ENCODE data around the gene MRPL30. TPM values are rescaled to one million over a fixed set of nuclear protein-coding genes. Genes with fewer than 3 reads are reported as not detected.
A peak's percentile ranks its signal among the peaks of the same experiment; 100 is the strongest.

MRPL30 gene
- total and polyA plus RNA-seq, 7 donors: 20.3 to 44.7 (median 36.3) TPM

GRCh38 chr2:99153921-99154604 lies 26.9 kb upstream of the MRPL30 start:
- H3K4me1 ChIP-seq: peaks cover 15% of the 10 kb centered on the region
- TF ChIP-seq, protein P1, sequence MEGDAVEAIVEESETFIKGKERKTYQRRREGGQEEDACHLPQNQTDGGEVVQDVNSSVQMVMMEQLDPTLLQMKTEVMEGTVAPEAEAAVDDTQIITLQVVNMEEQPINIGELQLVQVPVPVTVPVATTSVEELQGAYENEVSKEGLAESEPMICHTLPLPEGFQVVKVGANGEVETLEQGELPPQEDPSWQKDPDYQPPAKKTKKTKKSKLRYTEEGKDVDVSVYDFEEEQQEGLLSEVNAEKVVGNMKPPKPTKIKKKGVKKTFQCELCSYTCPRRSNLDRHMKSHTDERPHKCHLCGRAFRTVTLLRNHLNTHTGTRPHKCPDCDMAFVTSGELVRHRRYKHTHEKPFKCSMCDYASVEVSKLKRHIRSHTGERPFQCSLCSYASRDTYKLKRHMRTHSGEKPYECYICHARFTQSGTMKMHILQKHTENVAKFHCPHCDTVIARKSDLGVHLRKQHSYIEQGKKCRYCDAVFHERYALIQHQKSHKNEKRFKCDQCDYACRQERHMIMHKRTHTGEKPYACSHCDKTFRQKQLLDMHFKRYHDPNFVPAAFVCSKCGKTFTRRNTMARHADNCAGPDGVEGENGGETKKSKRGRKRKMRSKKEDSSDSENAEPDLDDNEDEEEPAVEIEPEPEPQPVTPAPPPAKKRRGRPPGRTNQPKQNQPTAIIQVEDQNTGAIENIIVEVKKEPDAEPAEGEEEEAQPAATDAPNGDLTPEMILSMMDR (IDR thresholded peaks at IDR 0.05): no peak
- H3K27ac ChIP-seq: peak overlapping the region; percentile 92
- no peak for DNase-seq
- no peaks in the 10 kb centered on the region for H3K9me3 ChIP-seq
- peak overlapping the region; percentile 76 for H3K4me3 ChIP-seq
- WGBS, 3 donors: 37 to 39% (median 38%) methylated on average over 12 of the region's 12 CpGs
- intact Hi-C loops (cut with DNase I): loop anchor here in 1 of 2 donors (10.0 kb wide), 1 partner anchor 539 kb away; no protein-coding TSS in a partner anchor
- peaks cover 6 to 38% of the 10 kb centered on the region in 2 donors for H3K36me3 ChIP-seq (ENCODE audit: insufficient read depth in 1 of 2, low read depth in 1 of 2)
- peak in 2 of 4 donors; percentile 46 to 48 for ATAC-seq
- H3K27me3 ChIP-seq (ENCODE audit: insufficient read depth in 3 of 3, low read length in 2 of 3): no peaks in the 10 kb centered on the region

DNA sequence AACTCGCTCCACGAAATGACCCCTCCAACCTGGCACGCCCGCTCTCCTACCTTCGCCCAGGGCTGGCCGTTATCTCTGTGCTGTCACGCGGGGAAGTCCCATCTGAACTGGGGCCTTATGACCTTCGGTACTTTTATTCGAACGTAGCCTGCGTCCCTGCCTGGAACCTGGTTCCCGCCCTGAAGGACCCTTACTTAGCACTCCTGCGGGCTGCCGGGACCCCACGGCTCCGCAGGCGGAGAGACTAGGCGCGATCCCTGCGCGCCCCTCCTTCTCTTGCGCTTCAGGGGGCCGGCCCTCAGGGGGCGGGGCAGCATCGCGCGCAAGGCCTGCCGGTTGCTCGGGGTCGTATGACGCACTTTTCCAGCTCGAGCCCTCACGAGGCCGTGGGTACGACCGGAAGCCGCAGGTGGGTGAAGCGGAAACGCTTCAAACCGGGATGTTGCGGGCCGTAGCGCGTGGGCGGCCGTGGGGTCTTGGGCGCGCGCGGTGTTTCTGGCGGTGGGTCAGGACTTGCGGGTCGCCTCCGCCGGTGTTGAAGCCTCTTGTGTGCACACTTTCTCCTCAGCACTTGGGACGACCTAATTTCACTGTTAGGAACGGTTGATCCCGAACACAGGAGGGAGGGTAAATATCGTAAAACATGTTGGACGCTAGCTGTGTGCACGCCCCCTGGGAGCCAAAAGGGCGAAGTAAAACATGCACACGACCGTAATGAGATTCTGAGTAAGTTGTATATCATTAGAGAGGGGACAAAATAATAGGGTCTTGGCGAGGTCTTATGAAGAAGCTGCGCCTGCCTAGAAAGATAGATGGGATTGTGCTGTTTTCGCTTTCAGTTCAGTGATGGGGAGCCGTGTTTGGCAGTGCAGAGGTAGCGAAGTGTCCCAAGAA lies 26.1 kb upstream of the MRPL30 start, which contains the start of the genes LIPT1 and TSGA10:
Gene LIPT1, plus strand, starts transcription at position 325 of the 894 bp plus-strand sequence. CDS start 6,991 bp downstream, outside the sequence.
Gene TSGA10, minus strand, starts transcription at position 300 of the 894 bp plus-strand sequence. CDS start 45,503 bp downstream, outside the sequence.
- DNase-seq (peak; percentile 94 to 95), ATAC-seq (peak; percentile 99 to 100 (median 100))
- H3K4me1 ChIP-seq: peaks cover 15% of the 10 kb centered on the region
- intact Hi-C loops (cut with DNase I): loop anchor here in 1 of 2 donors (10.0 kb wide), 1 partner anchor 540 kb away; no protein-coding TSS in a partner anchor
- H3K4me3 ChIP-seq: peak within 1 kb of the TSS; percentile 76
- TF ChIP-seq, protein P1 (IDR thresholded peaks at IDR 0.05): no peak
- H3K9me3 ChIP-seq: no peaks in the 10 kb centered on the region
- H3K36me3 ChIP-seq (ENCODE audit: insufficient read depth in 1 of 2, low read depth in 1 of 2): peaks cover 6 to 46% of the 10 kb centered on the region in 2 donors
- peak within 1 kb of the TSS; percentile 92 for H3K27ac ChIP-seq
- WGBS, 3 donors: 0% methylated on average over 69 to 70 of the region's 70 CpGs
- no peaks in the 10 kb centered on the region for H3K27me3 ChIP-seq (ENCODE audit: insufficient read depth in 3 of 3, low read length in 2 of 3)

DNA sequence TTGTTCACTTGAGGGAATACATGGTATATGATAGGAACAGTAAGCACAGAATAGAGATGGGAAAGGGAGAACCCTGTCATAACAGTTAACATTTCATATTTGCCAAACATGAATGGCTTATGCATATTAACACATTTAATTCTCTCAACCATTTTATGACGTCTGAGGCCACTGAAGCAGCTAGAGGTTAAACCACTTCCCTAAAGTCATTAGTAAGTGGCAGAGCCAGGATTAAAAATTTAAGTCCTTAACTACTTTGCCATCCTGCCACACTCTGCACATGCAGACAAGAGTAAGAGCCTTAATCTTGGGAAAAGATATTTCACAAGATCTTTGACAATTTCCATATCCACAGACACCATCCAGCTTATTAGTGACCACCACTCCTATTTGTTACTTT lies 24.1 kb upstream of the MRPL30 start:
- no peak overlapping the region for H3K4me3 ChIP-seq
- no peak overlapping the region for H3K27ac ChIP-seq
- H3K9me3 ChIP-seq: no peaks in the 10 kb centered on the region
- ATAC-seq (no peak), DNase-seq (no peak)
- peaks cover 15% of the 10 kb centered on the region for H3K4me1 ChIP-seq
- no peaks in the 10 kb centered on the region for H3K27me3 ChIP-seq (ENCODE audit: insufficient read depth in 3 of 3, low read length in 2 of 3)
- 70 to 90% (median 78%) methylated on average over 1 of the region's 1 CpG for WGBS, 3 donors
- peaks cover 6 to 57% of the 10 kb centered on the region in 2 donors for H3K36me3 ChIP-seq (ENCODE audit: insufficient read depth in 1 of 2, low read depth in 1 of 2)
- intact Hi-C loops (cut with DNase I): loop anchor here in 1 of 2 donors (10.0 kb wide), 1 partner anchor 542 kb away; no protein-coding TSS in a partner anchor
- TF ChIP-seq, protein P1 (IDR thresholded peaks at IDR 0.05): no peak

DNA sequence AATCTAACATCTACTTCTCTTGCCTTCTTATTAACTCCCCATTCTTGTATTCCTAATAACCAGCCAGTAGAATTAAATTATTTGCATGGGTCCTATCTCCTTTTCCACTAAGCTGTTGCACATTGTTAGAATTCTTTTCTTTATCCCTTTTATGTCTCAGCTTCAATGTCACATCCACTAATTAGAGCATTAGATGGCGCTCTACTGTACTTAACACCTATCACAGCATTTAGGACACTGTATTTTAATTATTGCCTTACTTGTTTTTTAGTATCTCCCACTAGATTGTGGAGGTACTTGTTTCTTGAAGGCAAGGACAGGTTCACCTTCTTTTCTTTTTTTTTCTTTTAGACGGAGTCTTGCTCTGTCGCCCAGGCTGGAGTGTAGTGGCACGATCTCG lies 22.4 kb upstream of the MRPL30 start:
- peaks cover 6 to 58% of the 10 kb centered on the region in 2 donors for H3K36me3 ChIP-seq (ENCODE audit: insufficient read depth in 1 of 2, low read depth in 1 of 2)
- no peaks in the 10 kb centered on the region for H3K9me3 ChIP-seq
- DNase-seq: no peak
- peaks cover 3% of the 10 kb centered on the region for H3K4me1 ChIP-seq
- no peak overlapping the region for H3K4me3 ChIP-seq
- 89 to 93% (median 92%) methylated on average over 5 of the region's 5 CpGs for WGBS, 3 donors
- no peaks in the 10 kb centered on the region for H3K27me3 ChIP-seq (ENCODE audit: insufficient read depth in 3 of 3, low read length in 2 of 3)
- TF ChIP-seq, protein P1 (IDR thresholded peaks at IDR 0.05): no peak
- intact Hi-C loops (cut with DNase I): loop anchor here in 1 of 2 donors (10.0 kb wide), 1 partner anchor 544 kb away; no protein-coding TSS in a partner anchor
- H3K27ac ChIP-seq: no peak overlapping the region
- no peak for ATAC-seq

Data from psoas muscle (tissue), 8 donors.